ENCODE results near the gene CMBL.

GRCh38 chr5:10277773-10278630 is 29.7 kb downstream of the CMBL start:
- TF ChIP-seq CTCF (IDR thresholded peaks at IDR 0.05) = no peak
- no peak for TF ChIP-seq POLR2A (IDR thresholded peaks at IDR 0.05)
- no peak for TF ChIP-seq POLR2AphosphoS5 (IDR thresholded peaks at IDR 0.05)
